ENCODE results near the gene KCTD5.

The KCTD5 gene

DNA sequence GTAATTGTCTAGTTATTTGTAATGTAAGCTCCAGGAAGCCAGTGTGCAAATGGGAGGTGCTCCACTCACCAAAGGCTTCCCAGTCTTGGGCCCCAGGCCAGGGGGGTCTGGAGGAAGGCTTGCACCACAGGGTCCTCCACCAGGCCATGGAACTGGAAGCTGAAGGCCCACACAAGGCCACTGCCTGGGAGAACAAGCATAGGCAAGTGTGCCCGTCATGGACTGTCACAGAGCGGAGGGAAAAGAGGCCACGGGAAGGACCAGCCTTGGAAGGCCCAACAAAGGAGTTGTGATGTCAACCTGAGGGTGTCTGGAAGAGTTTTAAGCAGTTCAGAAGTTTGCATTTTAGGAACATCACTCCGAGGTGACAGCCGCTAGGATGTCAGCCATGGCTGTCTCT, 67.2 kb downstream of the KCTD5 start:
- no peaks in the 10 kb centered on the region for H3K27me3 ChIP-seq (ENCODE audit: control insufficient read depth, insufficient read depth, low read length)
- peaks cover 9% of the 10 kb centered on the region for H3K36me3 ChIP-seq (ENCODE audit: control insufficient read depth, insufficient read depth, low read length)
- peaks cover 9% of the 10 kb centered on the region for H3K4me1 ChIP-seq (ENCODE audit: control insufficient read depth, insufficient read depth, low read length)
- H3K9ac ChIP-seq (ENCODE audit: low read length) = no peak overlapping the region
- no peak overlapping the region for H3K4me3 ChIP-seq (ENCODE audit: low read depth, low read length)
- no peaks in the 10 kb centered on the region for H3K9me3 ChIP-seq (ENCODE audit: control insufficient read depth, insufficient read depth, low read depth, low read length)
- H3K27ac ChIP-seq (ENCODE audit: low read depth, low read length) = no peak overlapping the region

DNA sequence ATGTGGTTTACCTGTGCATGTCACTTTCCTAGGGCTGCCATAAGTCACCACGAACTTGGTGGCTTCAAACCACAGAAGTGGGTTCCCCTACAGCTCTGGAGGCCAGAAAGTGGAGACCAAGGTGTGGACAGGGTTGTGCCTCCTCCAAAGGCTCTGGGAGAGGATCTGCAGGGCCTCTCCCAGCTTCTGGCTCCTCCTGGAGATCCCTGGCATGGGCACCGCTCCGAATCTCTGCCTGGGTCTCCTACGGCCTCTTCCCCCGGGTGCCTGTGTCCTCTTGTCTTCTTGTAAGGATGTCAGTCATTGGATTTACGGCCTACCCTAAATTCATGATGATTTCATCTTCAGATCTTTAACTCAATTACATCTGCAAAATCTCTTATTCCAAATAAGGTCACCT, 67.6 kb downstream of the KCTD5 start:
- Histone ChIP-seq H3K4me1 (ENCODE audit: control insufficient read depth, insufficient read depth, low read length) (peaks cover 13% of the 10 kb centered on the region), H3K9me3 (ENCODE audit: control insufficient read depth, insufficient read depth, low read depth, low read length) (no peaks in the 10 kb centered on the region), H3K36me3 (ENCODE audit: control insufficient read depth, insufficient read depth, low read length) (peaks cover 9% of the 10 kb centered on the region), H3K9ac (ENCODE audit: low read length) (peak overlapping the region; percentile 10), H3K4me3 (ENCODE audit: low read depth, low read length) (no peak overlapping the region), H3K27me3 (ENCODE audit: control insufficient read depth, insufficient read depth, low read length) (no peaks in the 10 kb centered on the region), H3K27ac (ENCODE audit: low read depth, low read length) (no peak overlapping the region)

DNA sequence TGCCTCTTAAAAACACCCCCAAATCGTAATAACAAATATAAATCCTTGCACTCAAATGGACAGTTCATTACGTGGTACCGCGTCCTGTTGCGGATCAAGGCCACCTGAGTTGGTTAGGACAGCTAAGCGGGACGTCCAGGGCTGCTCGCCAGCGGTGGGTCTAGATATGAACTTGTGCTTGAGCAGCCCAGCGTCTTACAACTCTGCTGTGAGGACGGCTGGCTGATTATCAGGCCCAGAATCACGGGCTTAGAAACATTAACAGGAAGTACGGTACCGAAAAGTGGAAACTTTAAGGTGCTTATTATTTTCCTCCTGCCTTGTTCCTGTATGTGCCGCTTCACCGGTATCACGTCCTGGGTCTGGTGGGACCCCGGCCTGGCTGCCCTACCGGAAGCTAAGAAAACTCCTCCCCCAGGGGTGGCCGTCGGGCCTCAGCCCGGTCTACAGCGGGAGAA, 69.3 kb downstream of the KCTD5 start:
- Histone ChIP-seq H3K36me3 (ENCODE audit: control insufficient read depth, insufficient read depth, low read length) (peaks cover 21% of the 10 kb centered on the region), H3K9ac (ENCODE audit: low read length) (peak overlapping the region; percentile 99), H3K4me3 (ENCODE audit: low read depth, low read length) (peak overlapping the region; percentile 85), H3K27me3 (ENCODE audit: control insufficient read depth, insufficient read depth, low read length) (no peaks in the 10 kb centered on the region), H3K9me3 (ENCODE audit: control insufficient read depth, insufficient read depth, low read depth, low read length) (no peaks in the 10 kb centered on the region), H3K27ac (ENCODE audit: low read depth, low read length) (peak overlapping the region; percentile 99), H3K4me1 (ENCODE audit: control insufficient read depth, insufficient read depth, low read length) (peaks cover 17% of the 10 kb centered on the region)

DNA sequence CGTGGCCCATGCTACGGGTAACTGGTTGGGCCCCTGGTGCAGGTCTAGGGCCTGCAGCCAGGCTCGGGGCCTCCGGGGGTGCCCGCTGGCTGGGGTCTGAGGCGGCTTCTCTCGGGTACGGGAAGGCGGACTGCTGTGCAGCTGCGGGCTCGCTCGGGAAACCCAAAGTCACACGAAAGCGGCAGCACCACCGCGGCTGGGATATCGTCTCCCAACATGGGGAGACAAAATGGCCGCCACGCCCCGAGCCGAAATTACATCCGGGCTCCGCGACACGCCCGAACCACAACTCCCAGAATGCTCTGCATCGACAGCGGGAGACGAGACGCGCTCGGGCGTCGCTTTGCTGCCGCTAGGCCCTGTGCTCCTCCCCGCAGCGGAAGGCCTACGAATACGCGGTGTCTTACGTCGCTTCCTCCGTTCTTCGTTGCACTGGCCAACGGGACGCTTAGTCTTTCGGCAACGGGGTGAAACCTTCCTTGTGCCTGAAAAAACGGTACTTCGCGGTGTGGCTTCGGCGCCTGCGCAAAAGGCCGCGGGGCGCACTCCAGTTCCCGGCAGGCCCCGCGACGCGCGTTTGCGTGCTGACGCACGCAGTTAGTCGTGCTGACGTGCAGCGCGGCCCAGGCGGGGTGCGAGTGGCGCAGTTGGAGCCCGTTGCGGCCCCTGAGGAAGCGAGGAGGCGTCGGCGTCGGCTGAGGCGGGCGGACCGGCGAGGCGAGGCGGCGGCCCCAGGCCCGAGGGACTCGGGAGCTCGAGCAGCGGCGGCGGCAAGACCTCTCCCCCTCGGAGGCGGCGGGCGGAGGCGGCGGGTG, 69.9 kb downstream of the KCTD5 start, which contains the start of gene SRRM2:
SRRM2 (plus strand) TSS at position 604 of the 815 bp plus-strand sequence. CDS start 3,727 bp downstream, outside the sequence.
- peak within 1 kb of the TSS; percentile 99 for H3K9ac ChIP-seq (ENCODE audit: low read length)
- peak within 1 kb of the TSS; percentile 99 for H3K27ac ChIP-seq (ENCODE audit: low read depth, low read length)
- no peaks in the 10 kb centered on the region for H3K27me3 ChIP-seq (ENCODE audit: control insufficient read depth, insufficient read depth, low read length)
- peaks cover 28% of the 10 kb centered on the region for H3K36me3 ChIP-seq (ENCODE audit: control insufficient read depth, insufficient read depth, low read length)
- H3K4me3 ChIP-seq (ENCODE audit: low read depth, low read length) = peak within 1 kb of the TSS; percentile 85
- peaks cover 17% of the 10 kb centered on the region for H3K4me1 ChIP-seq (ENCODE audit: control insufficient read depth, insufficient read depth, low read length)
- no peaks in the 10 kb centered on the region for H3K9me3 ChIP-seq (ENCODE audit: control insufficient read depth, insufficient read depth, low read depth, low read length)

DNA sequence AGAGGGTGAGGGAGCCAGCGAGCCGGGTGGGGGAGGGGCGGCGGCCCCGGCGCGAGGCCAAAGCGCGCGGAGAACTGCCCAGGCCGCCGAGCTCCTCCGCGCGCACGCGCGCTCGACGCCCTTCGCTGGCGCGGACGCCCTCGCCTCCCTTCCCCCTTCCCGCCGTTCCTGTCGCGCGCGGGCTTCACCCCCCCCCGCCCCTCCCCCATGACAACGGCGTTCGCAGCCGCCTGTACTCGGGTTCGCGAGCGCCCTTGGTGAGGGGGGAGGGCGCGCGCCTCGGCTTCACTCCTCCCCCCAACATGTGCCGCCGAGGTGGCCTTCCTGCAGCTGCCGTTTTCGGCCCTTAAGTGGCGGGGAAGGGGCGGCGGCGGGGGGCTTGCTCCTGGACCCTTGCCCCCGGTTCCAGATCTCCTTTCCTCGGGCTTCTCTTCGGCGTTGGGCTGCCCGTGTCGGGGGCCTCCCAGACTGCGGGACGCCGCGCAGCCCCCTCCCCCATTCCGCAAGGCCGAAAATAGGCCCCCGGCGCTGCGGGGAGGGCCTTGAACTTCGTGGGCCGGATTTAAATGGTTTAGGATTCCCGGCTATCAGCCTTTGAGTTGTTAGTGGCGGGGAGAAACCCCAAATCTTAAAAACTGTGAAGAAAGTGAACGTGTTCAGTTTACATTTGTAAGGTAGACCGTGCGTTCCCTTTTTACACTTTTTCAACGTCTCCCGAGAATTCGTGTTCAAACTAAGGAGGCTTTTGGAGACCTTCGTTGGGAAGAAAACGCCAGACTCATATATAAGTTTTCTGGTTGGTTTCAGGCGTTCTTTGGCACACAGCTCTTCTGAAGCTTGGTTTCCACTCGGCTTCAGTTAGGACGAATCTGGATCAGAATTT, 70.8 kb downstream of the KCTD5 start:
- no peaks in the 10 kb centered on the region for H3K27me3 ChIP-seq (ENCODE audit: control insufficient read depth, insufficient read depth, low read length)
- H3K9ac ChIP-seq (ENCODE audit: low read length) = peak overlapping the region; percentile 99
- peaks cover 17% of the 10 kb centered on the region for H3K4me1 ChIP-seq (ENCODE audit: control insufficient read depth, insufficient read depth, low read length)
- H3K36me3 ChIP-seq (ENCODE audit: control insufficient read depth, insufficient read depth, low read length) = peaks cover 36% of the 10 kb centered on the region
- peak overlapping the region; percentile 99 for H3K27ac ChIP-seq (ENCODE audit: low read depth, low read length)
- no peaks in the 10 kb centered on the region for H3K9me3 ChIP-seq (ENCODE audit: control insufficient read depth, insufficient read depth, low read depth, low read length)
- peak overlapping the region; percentile 85 for H3K4me3 ChIP-seq (ENCODE audit: low read depth, low read length)

DNA sequence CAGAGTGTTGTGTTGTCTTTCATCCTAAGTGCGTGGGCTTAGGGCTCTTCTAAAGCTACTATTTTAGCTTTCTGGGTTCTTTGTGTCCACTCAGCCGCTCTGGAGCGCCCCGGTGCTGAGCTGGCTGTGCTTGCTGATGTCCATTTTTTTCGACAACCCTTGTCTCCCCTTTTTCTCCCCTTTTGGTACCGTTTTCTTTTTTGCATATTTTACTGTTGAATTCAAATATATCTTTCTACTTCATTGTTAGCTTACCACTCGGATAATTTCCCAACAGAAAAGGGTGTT, 71.4 kb downstream of the KCTD5 start:
- H3K9me3 ChIP-seq (ENCODE audit: control insufficient read depth, insufficient read depth, low read depth, low read length) = no peaks in the 10 kb centered on the region
- H3K36me3 ChIP-seq (ENCODE audit: control insufficient read depth, insufficient read depth, low read length) = peaks cover 42% of the 10 kb centered on the region
- H3K4me1 ChIP-seq (ENCODE audit: control insufficient read depth, insufficient read depth, low read length) = peaks cover 17% of the 10 kb centered on the region
- H3K9ac ChIP-seq (ENCODE audit: low read length) = peak overlapping the region; percentile 99
- peak overlapping the region; percentile 85 for H3K4me3 ChIP-seq (ENCODE audit: low read depth, low read length)
- no peaks in the 10 kb centered on the region for H3K27me3 ChIP-seq (ENCODE audit: control insufficient read depth, insufficient read depth, low read length)
- H3K27ac ChIP-seq (ENCODE audit: low read depth, low read length) = peak overlapping the region; percentile 99

DNA sequence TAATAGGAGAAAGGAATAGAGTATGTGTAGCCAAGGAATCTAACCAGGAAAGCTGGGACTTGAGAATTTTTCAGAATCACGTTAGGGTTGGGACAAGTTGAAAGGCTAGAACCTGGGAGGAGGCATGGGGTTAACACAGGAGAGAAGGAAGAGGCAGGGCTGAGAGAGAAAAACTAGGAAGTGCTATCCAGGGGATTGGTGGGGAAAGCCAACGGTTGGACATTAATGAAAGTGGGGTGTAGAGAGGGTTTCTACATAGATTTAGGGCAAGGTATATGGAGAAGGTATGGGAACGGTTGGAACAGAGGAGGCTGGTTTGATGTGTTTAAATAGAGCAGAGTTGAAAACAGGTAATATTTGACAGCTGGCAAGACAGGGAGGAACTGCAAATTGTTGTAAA, 72.8 kb downstream of the KCTD5 start:
- H3K27me3 ChIP-seq (ENCODE audit: control insufficient read depth, insufficient read depth, low read length) = no peaks in the 10 kb centered on the region
- H3K9ac ChIP-seq (ENCODE audit: low read length) = no peak overlapping the region
- H3K4me3 ChIP-seq (ENCODE audit: low read depth, low read length) = peak overlapping the region; percentile 85
- no peaks in the 10 kb centered on the region for H3K9me3 ChIP-seq (ENCODE audit: control insufficient read depth, insufficient read depth, low read depth, low read length)
- peaks cover 51% of the 10 kb centered on the region for H3K36me3 ChIP-seq (ENCODE audit: control insufficient read depth, insufficient read depth, low read length)
- H3K27ac ChIP-seq (ENCODE audit: low read depth, low read length) = no peak overlapping the region
- peaks cover 17% of the 10 kb centered on the region for H3K4me1 ChIP-seq (ENCODE audit: control insufficient read depth, insufficient read depth, low read length)

DNA sequence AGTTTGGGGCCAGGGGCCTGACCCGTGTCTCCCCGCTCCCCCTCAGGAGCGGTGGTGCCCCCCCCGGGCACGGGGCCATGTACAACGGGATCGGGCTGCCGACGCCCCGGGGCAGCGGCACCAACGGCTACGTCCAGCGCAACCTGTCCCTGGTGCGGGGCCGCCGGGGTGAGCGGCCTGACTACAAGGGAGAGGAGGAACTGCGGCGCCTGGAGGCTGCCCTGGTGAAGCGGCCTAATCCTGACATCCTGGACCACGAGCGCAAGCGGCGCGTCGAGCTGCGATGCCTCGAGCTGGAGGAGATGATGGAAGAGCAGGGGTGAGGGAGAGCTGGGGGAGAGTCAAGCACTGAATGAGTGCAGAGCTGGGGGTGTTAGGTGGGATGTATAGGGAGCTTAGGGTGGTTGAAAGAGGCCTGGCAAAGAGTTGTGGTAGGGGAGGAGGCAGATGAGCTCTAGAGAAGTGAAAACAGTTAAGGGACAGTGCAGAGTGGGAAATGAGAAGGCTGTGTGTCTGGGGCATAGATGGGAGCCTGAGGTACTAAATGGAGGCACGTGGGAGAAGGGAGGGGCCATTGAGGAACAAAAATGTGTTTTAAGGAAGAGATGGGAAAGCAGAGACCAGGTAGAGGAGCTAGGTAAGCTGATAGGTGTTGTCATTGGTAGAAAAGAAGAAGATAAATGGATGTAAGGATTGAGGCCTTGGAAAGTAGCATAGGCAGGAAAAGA, 74.1 kb downstream of the KCTD5 start:
- no peaks in the 10 kb centered on the region for H3K9me3 ChIP-seq (ENCODE audit: control insufficient read depth, insufficient read depth, low read depth, low read length)
- H3K4me3 ChIP-seq (ENCODE audit: low read depth, low read length) = no peak overlapping the region
- H3K27ac ChIP-seq (ENCODE audit: low read depth, low read length) = no peak overlapping the region
- peaks cover 10% of the 10 kb centered on the region; the same call in 1 of the 2 replicates for H3K4me1 ChIP-seq (ENCODE audit: control insufficient read depth, insufficient read depth, low read length)
- H3K27me3 ChIP-seq (ENCODE audit: control insufficient read depth, insufficient read depth, low read length) = no peaks in the 10 kb centered on the region
- H3K9ac ChIP-seq (ENCODE audit: low read length) = no peak overlapping the region
- H3K36me3 ChIP-seq (ENCODE audit: control insufficient read depth, insufficient read depth, low read length) = peaks cover 64% of the 10 kb centered on the region

DNA sequence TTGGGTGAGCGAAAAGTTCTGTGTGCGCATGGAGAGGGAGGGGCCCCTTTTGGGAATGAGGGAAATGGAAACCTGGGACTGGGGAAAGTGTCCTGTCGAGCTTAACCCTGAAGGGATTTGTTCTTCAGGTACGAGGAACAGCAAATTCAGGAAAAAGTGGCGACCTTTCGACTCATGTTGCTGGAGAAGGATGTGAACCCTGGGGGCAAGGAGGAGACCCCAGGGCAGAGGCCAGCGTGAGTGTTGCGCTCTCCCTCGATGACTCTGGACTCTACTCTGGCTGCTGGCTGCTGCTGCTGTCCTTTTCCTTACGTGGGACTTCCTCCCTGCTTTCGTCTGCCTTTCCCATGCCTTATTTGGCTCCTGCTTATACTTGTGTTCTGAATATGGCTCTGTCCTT, 75.0 kb downstream of the KCTD5 start:
- no peak overlapping the region for H3K9ac ChIP-seq (ENCODE audit: low read length)
- H3K4me3 ChIP-seq (ENCODE audit: low read depth, low read length) = no peak overlapping the region
- H3K27me3 ChIP-seq (ENCODE audit: control insufficient read depth, insufficient read depth, low read length) = no peaks in the 10 kb centered on the region
- peaks cover 10% of the 10 kb centered on the region; the same call in 1 of the 2 replicates for H3K4me1 ChIP-seq (ENCODE audit: control insufficient read depth, insufficient read depth, low read length)
- no peaks in the 10 kb centered on the region for H3K9me3 ChIP-seq (ENCODE audit: control insufficient read depth, insufficient read depth, low read depth, low read length)
- H3K27ac ChIP-seq (ENCODE audit: low read depth, low read length) = no peak overlapping the region
- H3K36me3 ChIP-seq (ENCODE audit: control insufficient read depth, insufficient read depth, low read length) = peaks cover 73% of the 10 kb centered on the region

Measured in HUES6 (cell line).